GM20431 (cell line): ENCODE results near the gene APOC4.

Experiments used
- in situ Hi-C: fragments of 300-500 bp; cut with MseI, MboI; formaldehyde crosslinking; loops from one replicate; pipeline ENCODE4 v1.15.0; 2020; ENCODE audit warnings: low sequenced_read_pairs; ENCODE audit not compliant: unreplicated experiment

Gene APOC4

DNA sequence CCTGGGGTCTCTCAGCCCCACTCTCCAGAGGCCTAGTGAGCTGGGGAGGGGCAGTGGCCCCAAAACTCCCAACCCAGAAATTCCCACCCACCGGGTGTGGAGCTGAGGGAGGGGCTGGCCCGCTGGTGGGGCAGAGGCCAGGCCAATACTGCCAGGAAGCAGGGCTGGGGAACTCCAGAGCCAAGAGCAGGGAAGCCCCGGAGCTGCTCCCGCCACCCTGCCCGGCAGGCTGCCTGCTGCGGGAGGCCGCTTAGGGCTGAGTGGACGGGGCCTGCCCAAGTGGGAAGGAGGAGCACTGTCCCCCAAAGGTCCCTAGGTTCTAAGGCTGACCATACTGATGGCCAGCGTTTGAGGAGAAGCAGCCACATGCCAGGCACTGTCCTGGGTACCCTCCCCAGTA lies 46.2 kb downstream of the APOC4 start:
- in situ Hi-C loops = no loop called here

DNA sequence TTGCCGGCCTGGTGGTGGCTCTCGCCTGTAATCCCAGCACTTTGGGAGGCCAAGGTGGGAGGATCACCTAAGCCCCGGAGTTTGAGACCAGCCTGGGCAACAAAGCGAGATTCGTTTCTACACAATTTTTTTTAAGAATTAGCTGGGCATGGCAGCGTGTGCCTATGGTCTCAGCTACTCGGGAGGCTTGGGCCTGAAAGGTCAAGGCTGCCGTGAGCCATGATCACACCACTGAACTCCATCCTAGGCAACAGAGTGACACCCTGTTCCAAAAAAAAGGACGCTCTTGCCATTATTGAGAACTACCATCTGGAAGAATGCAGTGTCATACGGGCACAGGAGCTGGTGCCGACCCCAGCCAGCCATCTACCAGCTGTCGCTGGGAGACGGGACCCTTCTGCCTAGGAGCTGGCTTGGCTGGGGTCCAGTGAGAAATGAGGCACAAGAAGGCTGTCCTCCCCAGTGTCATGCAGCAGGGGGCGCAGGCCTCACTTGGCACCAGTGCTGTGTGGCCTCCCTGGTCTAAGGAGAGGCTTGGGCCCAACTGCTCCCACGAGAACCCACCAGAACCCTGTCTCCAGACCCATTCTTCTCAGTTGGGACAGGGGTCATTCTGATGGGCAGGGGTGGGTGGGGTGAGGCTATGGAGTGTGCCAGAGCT lies 47.0 kb downstream of the APOC4 start:
- in situ Hi-C loops = no loop called here

DNA sequence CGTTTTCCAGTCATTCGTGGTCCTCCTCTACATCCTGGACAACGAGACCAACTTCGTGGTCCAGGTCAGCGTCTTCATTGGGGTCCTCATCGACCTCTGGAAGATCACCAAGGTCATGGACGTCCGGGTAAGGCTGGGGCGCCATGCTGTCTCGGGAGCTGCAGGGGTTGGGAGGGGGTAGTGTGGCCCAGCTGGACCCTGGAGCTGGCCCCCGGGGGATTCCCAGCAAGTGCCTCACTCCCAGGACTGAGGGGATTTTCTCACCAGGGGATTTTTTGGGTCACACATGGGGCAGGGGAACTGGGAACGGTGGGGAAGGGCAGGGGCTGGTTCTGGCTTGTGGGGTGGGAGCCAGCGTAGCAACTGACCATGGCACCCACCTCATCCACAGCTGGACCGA lies 48.4 kb downstream of the APOC4 start:
- in situ Hi-C loops = no loop called here

DNA sequence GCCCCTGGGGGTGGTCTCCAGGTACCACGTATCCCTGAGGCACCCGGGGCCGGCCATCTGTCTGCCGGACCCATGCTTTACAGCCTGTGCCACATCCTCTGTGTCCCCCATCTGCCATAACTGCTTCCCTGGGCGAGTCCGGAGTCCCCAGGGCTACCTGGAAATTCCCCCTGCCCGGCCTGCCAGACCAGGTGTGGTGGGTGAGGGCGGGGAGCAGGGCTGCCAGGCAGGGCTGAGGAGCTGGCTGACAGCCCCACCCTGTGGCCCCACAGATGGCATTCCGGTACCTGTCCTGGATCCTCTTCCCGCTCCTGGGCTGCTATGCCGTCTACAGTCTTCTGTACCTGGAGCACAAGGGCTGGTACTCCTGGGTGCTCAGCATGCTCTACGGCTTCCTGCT lies 48.9 kb downstream of the APOC4 start:
- in situ Hi-C loops = no loop called here

DNA sequence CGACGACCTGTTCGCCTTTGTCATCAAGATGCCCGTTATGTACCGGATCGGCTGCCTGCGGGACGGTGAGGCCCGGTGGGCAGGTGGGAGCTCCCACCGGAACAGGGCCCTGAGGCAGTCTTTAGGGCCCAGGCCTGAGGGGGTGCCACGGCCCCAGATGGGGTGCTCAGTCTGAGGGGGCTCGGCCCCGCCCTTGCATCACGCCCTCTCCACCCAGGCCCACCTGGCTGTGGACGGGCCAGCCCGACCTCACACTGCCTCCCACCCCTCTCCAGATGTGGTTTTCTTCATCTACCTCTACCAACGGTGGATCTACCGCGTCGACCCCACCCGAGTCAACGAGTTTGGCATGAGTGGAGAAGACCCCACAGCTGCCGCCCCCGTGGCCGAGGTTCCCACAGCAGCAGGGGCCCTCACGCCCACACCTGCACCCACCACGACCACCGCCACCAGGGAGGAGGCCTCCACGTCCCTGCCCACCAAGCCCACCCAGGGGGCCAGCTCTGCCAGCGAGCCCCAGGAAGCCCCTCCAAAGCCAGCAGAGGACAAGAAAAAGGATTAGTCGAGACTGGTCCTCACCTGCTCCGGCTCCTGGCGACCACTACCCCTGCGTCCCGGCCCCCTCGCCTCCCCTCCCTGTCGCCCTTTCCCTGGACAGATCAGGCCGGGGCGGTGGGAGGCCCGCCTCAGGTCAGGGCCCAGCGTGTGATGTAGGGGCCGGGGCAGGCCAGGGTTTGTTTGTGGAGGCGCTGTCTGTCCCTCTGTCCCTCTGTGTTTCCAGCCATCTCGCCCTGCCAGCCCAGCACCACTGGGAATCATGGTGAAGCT lies 50.5 kb downstream of the APOC4 start:
- in situ Hi-C loops = no loop called here

DNA sequence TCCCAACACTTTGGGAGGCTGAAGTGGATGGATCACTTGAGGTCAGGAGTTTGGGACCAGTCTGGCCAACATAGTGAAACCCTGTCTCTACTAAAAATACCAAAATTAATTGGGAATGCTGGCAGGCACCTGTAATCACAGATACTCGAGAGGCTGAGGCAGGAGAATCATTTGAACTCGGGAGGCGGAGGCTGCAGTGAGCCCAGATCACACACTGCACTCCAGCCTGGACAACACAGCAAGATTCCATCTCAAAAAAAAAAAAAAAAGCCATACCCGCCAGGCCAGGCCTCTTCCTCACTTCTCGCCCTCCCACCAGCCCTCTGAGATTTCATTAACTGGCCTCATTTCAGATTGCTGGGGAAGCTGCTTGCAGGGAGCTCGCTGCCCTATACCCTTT lies 51.5 kb downstream of the APOC4 start:
- in situ Hi-C loops = no loop called here

DNA sequence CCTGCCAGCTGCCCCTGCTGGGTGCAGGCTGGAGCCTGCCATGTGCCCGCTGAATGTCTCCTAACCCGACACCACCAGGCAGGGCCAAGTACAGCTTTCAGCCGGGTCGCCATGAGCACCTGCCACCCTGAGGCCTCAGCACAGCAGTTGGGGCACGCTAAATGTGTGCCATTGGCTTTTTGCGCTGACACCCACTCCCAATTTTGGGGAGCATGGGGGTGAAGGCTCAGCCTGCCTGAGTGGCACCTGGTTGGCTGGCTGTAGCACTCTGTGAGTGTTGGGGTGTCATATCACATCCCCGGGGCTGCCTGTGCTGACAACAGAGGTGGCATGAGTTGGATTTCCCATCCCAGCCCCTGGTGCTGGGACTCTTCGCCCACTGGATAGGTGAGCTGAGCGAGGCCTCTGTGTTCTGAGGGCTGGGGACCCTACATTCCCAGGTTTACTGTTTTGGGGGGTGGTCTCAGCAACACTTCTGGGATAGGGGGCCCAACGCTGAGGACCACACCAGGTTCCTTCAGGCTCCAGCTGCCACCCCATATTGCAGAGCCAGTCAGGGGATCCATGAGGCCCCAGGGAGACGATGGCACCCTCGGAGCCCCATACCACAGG lies 52.0 kb downstream of the APOC4 start:
- in situ Hi-C loops = no loop called here
